HG02610 (cell line): Measurements from ENCODE around the gene SLC66A2.

Experiments
- ATAC-seq: cut with Tn5 transposase; IDR thresholded peaks from one replicate; pipeline ENCODE4 v1.9.1; 2021; ENCODE audit warnings: mild to moderate bottlenecking, moderate library complexity; ENCODE audit not compliant: unreplicated experiment

Gene SLC66A2

GRCh38 chr18:79952456-79952995, 1.1 kb upstream of the SLC66A2 start:
- no peak for ATAC-seq

- no peak for ATAC-seq
Measured at GRCh38 chr18:79950515-79951341, 725 bp downstream of the SLC66A2 start.

- ATAC-seq, result peak; percentile 26
Measured at GRCh38 chr18:79949697-79950487, 1.6 kb downstream of the SLC66A2 start.

- ATAC-seq, result no peak
Measured at GRCh38 chr18:79948719-79949411, 2.6 kb downstream of the SLC66A2 start.

GRCh38 chr18:79947881-79948610, 3.4 kb downstream of the SLC66A2 start:
- ATAC-seq, result no peak

- no peak for ATAC-seq
Measured at GRCh38 chr18:79947054-79947755, 4.2 kb downstream of the SLC66A2 start.

GRCh38 chr18:79945118-79946042, 6.1 kb downstream of the SLC66A2 start:
- ATAC-seq, result no peak

GRCh38 chr18:79944746-79945117, 6.7 kb downstream of the SLC66A2 start:
- ATAC-seq, result peak; percentile 20

- ATAC-seq, result peak; percentile 63
Measured at GRCh38 chr18:79944126-79944731, 7.2 kb downstream of the SLC66A2 start.

- ATAC-seq, result no peak
Measured at GRCh38 chr18:79943608-79944125, 7.8 kb downstream of the SLC66A2 start.

GRCh38 chr18:79942786-79943607, 8.5 kb downstream of the SLC66A2 start:
- no peak for ATAC-seq

GRCh38 chr18:79942211-79942610, 9.2 kb downstream of the SLC66A2 start:
- ATAC-seq, result no peak

- ATAC-seq, result no peak
Measured at GRCh38 chr18:79941473-79942119, 9.9 kb downstream of the SLC66A2 start.

- ATAC-seq, result no peak
Measured at GRCh38 chr18:79940814-79941472, 10.5 kb downstream of the SLC66A2 start.

- no peak for ATAC-seq
Measured at GRCh38 chr18:79940126-79940813, 11.2 kb downstream of the SLC66A2 start.

GRCh38 chr18:79939096-79939495, 12.4 kb downstream of the SLC66A2 start:
- ATAC-seq, result no peak
